22Rv1 (cell line): ENCODE results near the gene MOSPD2.

ENCODE experiments used
- ZFX ChIP-seq: fragments of 450-650 bp; IDR thresholded peaks from 2 replicates; pipeline ENCODE4 v1.6.1; 2017; ENCODE audit warnings: antibody characterized with exemption, borderline replicate concordance
- TF ChIP-seq, protein P1 (sequence below): fragments of 450-650 bp; IDR thresholded peaks from 2 replicates; pipeline ENCODE4 v1.5.1; 2017; ENCODE audit warnings: mild to moderate bottlenecking

DNA sequence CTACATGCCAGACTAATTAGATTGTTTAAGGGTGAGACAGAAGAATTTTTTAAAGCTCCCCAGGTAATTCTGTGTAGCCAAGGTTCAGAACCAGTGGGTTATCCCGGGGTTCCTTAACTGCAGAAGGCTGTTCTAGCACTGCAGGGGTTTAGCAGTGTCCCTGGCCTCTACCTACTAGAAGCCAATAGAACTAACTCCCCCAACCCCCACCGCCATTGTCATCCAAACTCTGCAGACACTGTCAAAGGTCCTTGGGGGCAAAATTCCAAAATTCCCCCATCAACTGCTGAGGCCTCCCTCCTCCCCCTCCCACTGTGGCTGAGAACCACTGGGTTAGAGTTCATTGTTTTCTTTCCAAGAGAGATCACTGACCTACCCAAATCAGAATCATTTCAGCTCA is 66.4 kb downstream of the MOSPD2 start:
- TF ChIP-seq, protein P1, sequence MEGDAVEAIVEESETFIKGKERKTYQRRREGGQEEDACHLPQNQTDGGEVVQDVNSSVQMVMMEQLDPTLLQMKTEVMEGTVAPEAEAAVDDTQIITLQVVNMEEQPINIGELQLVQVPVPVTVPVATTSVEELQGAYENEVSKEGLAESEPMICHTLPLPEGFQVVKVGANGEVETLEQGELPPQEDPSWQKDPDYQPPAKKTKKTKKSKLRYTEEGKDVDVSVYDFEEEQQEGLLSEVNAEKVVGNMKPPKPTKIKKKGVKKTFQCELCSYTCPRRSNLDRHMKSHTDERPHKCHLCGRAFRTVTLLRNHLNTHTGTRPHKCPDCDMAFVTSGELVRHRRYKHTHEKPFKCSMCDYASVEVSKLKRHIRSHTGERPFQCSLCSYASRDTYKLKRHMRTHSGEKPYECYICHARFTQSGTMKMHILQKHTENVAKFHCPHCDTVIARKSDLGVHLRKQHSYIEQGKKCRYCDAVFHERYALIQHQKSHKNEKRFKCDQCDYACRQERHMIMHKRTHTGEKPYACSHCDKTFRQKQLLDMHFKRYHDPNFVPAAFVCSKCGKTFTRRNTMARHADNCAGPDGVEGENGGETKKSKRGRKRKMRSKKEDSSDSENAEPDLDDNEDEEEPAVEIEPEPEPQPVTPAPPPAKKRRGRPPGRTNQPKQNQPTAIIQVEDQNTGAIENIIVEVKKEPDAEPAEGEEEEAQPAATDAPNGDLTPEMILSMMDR, result no peak
- TF ChIP-seq ZFX, result no peak
